Transverse colon (tissue), 4 donors: ENCODE measurements around the gene PLCL2.

ENCODE experiments used
- EP300 ChIP-seq: sonication (generic); formaldehyde crosslinking; IDR thresholded peaks from one replicate; pipeline ENCODE4 v1.6.1; 2017; ENCODE audit warnings: antibody characterized with exemption, low read depth
- POLR2A ChIP-seq: fragments of 450-650 bp; IDR thresholded peaks from one replicate; pipeline ENCODE4 v1.6.1; 2016; ENCODE audit warnings: antibody characterized with exemption, mild to moderate bottlenecking, moderate library complexity
- POLR2AphosphoS5 ChIP-seq, 3 donors: sonication (generic); formaldehyde crosslinking; IDR thresholded peaks; one replicate each; pipeline ENCODE4 v1.6.1; 2016; ENCODE audit warnings: antibody characterized with exemption in 3 of 3
- TF ChIP-seq, protein P1 (sequence below), 5 experiments: fragments of 200-600 bp in 3 of 5; fragments of 450-650 bp in 2 of 5; sonication (generic) in 3 of 5; IDR thresholded peaks; 1 replicate in 2 of 5; 2 replicates in 3 of 5; pipeline ENCODE4 v1.5.1; 2016 to 2017; ENCODE audit warnings: antibody characterized with exemption in 5 of 5, inconsistent platforms in 3 of 5, mild to moderate bottlenecking in 2 of 5, moderate library complexity in 1 of 5

DNA sequence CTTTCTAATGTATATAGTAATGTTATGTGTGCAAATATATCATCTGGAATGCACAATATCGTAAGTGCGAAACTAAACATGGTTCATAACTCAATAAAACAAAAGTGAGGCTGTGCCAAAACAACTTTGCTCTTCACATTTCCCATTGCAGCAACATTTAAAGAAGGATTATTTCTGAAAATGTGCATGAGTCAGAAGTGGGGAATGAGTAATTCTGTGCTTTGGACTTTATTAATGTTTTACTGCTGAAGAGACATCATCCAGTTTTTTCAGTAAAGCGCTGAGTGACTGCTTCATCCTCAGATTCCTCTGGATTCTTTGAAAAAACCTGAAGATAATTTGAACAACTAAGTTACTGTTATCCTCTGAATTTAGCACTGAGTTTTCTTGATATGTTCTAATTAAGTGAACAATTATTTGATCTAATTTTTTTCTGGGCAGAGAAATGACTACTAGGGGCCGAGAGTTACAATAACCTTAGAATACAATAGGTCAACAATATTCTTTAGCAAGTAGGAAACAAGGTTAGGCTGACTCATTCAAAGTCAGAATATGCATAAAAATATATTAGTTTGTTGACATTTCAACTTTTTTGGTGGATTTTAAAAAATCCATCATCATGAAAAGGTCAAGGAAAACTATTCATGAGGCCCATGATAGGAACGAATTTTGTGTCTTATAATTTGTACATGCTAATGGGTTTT, 20.0 kb upstream of the PLCL2 start:
- TF ChIP-seq POLR2AphosphoS5 (IDR thresholded peaks at IDR 0.05) (no peak), POLR2A (no peak), EP300 (no peak)
- TF ChIP-seq, protein P1, sequence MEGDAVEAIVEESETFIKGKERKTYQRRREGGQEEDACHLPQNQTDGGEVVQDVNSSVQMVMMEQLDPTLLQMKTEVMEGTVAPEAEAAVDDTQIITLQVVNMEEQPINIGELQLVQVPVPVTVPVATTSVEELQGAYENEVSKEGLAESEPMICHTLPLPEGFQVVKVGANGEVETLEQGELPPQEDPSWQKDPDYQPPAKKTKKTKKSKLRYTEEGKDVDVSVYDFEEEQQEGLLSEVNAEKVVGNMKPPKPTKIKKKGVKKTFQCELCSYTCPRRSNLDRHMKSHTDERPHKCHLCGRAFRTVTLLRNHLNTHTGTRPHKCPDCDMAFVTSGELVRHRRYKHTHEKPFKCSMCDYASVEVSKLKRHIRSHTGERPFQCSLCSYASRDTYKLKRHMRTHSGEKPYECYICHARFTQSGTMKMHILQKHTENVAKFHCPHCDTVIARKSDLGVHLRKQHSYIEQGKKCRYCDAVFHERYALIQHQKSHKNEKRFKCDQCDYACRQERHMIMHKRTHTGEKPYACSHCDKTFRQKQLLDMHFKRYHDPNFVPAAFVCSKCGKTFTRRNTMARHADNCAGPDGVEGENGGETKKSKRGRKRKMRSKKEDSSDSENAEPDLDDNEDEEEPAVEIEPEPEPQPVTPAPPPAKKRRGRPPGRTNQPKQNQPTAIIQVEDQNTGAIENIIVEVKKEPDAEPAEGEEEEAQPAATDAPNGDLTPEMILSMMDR (IDR thresholded peaks at IDR 0.05): no peak
